Left ventricle myocardium inferior (tissue), 1 donor: Measurements from ENCODE around the gene INPP5J. TPM values are rescaled to one million over a fixed set of nuclear protein-coding genes. Genes with fewer than 3 reads are reported as not detected.

Experiments used
- DNase-seq: peaks from one replicate; pipeline ENCODE4 v3.0.0-alpha.2; 2020
- H3K27ac ChIP-seq: fragments of 200-600 bp; replicated peaks from 2 replicates; pipeline ENCODE4 v1.8.0; 2021
- H3K27me3 ChIP-seq: fragments of 200-600 bp; 2 replicates; pipeline ENCODE4 v1.8.0; 2021; ENCODE audit warnings: low read depth
- H3K36me3 ChIP-seq: fragments of 200-600 bp; 2 replicates; pipeline ENCODE4 v1.8.0; 2021
- H3K4me1 ChIP-seq: fragments of 200-600 bp; 2 replicates; pipeline ENCODE4 v1.8.0; 2021
- H3K4me3 ChIP-seq: fragments of 200-600 bp; 2 replicates; pipeline ENCODE4 v1.8.0; 2021; ENCODE audit warnings: mild to moderate bottlenecking, moderate library complexity
- H3K9me3 ChIP-seq: fragments of 200-600 bp; replicated peaks from 2 replicates; pipeline ENCODE4 v1.8.0; 2021
- intact Hi-C: fragments of 100-400 bp; cut with micrococcal nuclease; formaldehyde crosslinking; loops from one replicate; pipeline ENCODE4 v1.11.0; 2022
- total RNA-seq: library from RNA; stranded (reverse); fragmentation: NEBNext Ultra II Directional; extraction: Animal tissue kit (Norgen Biotek cat#: 25700); gene quantifications from one replicate; pipeline ENCODE4 v1.2.1, GENCODE V29; 2021
- TF ChIP-seq, protein P1 (sequence below): fragments of 200-600 bp; IDR thresholded peaks from 2 replicates; pipeline ENCODE4 v1.8.0; 2021; ENCODE audit warnings: antibody characterized with exemption, mild to moderate bottlenecking, borderline replicate concordance
- donor health status: DM: no; HTN: yes; CAD: no; lungs with severe emphysema.

The INPP5J gene
- total RNA-seq, 1 donor from 2014 or later, result 20.7 TPM

DNA sequence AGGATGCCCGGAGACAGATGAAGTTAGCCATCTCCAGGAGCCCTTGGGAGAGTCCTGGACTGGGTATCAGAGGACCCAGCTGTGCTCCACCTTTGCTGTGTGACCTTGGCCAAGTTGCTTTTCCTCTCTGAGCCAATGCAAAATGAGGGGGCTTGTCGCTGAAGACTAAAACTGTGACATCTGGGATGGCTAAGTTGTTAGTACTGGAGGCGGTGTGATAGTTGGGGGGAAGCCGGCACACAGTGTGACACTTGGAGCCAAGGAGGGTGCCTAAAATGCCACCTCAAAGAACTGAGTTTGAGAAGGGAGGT, 481 bp downstream of the INPP5J start:
- TF ChIP-seq, protein P1, sequence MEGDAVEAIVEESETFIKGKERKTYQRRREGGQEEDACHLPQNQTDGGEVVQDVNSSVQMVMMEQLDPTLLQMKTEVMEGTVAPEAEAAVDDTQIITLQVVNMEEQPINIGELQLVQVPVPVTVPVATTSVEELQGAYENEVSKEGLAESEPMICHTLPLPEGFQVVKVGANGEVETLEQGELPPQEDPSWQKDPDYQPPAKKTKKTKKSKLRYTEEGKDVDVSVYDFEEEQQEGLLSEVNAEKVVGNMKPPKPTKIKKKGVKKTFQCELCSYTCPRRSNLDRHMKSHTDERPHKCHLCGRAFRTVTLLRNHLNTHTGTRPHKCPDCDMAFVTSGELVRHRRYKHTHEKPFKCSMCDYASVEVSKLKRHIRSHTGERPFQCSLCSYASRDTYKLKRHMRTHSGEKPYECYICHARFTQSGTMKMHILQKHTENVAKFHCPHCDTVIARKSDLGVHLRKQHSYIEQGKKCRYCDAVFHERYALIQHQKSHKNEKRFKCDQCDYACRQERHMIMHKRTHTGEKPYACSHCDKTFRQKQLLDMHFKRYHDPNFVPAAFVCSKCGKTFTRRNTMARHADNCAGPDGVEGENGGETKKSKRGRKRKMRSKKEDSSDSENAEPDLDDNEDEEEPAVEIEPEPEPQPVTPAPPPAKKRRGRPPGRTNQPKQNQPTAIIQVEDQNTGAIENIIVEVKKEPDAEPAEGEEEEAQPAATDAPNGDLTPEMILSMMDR, result no peak
- H3K9me3 ChIP-seq, result no peaks in the 10 kb centered on the region
- peak overlapping the region; percentile 93 for H3K27ac ChIP-seq
- H3K4me3 ChIP-seq, result peak overlapping the region; percentile 72
- intact Hi-C loops, result no loop called here
- H3K27me3 ChIP-seq, result no peaks in the 10 kb centered on the region
- no peak for DNase-seq
- H3K36me3 ChIP-seq, result peaks cover 5% of the 10 kb centered on the region
- peaks cover 52% of the 10 kb centered on the region for H3K4me1 ChIP-seq

DNA sequence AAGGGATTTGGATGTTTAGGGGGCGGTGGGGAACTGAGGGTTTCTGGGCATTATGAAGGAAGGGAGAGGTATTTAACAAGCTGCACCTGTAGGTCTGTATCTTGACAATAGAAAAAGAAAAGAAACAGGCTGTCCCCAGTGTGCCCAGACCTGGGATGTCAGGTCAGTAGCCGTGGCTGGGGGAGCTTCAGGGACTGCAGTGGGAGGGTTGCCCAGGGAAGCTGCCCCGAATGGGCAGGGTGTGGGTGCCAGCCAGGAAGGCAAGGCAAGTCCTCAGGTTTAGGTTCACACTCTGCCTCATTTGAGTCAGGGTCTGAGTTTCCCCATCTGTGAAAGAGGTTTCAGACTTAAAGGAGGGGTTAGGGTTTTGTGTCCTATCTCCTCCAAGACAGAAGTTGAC, 1.5 kb downstream of the INPP5J start:
- H3K4me3 ChIP-seq, result no peak overlapping the region
- no peak for DNase-seq
- intact Hi-C loops, result no loop called here
- no peaks in the 10 kb centered on the region for H3K9me3 ChIP-seq
- H3K27me3 ChIP-seq, result no peaks in the 10 kb centered on the region
- TF ChIP-seq, protein P1, result no peak
- no peak overlapping the region for H3K27ac ChIP-seq
- peaks cover 43% of the 10 kb centered on the region for H3K4me1 ChIP-seq
- H3K36me3 ChIP-seq, result peaks cover 8% of the 10 kb centered on the region

DNA sequence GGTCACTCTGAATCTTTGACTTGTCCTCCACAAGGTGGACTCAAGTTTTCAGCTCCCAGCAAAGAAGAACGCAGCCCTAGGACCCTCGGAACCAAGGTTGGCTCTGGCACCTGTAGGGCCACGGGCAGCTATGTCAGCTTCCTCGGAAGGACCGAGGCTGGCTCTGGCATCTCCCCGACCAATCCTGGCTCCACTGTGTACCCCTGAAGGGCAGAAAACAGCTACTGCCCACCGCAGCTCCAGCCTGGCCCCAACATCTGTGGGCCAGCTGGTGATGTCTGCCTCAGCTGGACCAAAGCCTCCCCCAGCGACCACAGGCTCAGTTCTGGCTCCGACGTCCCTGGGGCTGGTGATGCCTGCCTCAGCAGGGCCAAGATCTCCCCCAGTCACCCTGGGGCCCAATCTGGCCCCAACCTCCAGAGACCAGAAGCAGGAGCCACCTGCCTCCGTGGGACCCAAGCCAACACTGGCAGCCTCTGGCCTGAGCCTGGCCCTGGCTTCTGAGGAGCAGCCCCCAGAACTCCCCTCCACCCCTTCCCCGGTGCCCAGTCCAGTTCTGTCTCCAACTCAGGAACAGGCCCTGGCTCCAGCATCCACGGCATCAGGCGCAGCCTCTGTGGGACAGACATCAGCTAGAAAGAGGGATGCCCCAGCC, 2.2 kb downstream of the INPP5J start:
- Histone ChIP-seq H3K27me3 (no peaks in the 10 kb centered on the region), H3K4me1 (peaks cover 36% of the 10 kb centered on the region), H3K36me3 (peaks cover 8% of the 10 kb centered on the region), H3K9me3 (no peaks in the 10 kb centered on the region), H3K4me3 (no peak overlapping the region), H3K27ac (no peak overlapping the region)
- DNase-seq, result no peak
- TF ChIP-seq, protein P1, result no peak
- intact Hi-C loops, result no loop called here

DNA sequence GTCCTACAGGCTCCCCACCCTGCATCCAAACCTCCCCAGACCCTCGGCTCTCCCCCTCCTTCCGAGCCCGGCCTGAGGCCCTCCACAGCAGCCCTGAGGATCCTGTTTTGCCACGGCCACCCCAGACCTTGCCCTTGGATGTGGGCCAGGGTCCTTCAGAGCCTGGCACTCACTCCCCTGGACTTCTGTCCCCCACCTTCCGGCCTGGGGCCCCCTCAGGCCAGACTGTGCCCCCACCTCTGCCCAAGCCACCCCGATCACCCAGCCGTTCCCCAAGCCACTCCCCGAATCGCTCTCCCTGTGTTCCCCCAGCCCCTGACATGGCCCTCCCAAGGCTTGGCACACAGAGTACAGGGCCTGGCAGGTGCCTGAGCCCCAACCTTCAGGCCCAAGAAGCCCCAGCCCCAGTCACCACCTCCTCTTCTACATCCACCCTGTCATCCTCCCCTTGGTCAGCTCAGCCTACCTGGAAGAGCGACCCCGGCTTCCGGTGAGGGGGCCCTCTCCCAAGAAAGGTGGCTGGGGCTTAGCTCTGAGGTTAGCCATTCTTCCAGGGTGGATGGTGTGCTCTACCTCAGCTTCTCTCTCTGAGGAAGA, 2.9 kb downstream of the INPP5J start:
- no peak overlapping the region for H3K4me3 ChIP-seq
- H3K9me3 ChIP-seq, result no peaks in the 10 kb centered on the region
- peaks cover 34% of the 10 kb centered on the region for H3K4me1 ChIP-seq
- no peak for DNase-seq
- peaks cover 8% of the 10 kb centered on the region for H3K36me3 ChIP-seq
- TF ChIP-seq, protein P1, result no peak
- intact Hi-C loops, result no loop called here
- H3K27ac ChIP-seq, result no peak overlapping the region
- H3K27me3 ChIP-seq, result no peaks in the 10 kb centered on the region

DNA sequence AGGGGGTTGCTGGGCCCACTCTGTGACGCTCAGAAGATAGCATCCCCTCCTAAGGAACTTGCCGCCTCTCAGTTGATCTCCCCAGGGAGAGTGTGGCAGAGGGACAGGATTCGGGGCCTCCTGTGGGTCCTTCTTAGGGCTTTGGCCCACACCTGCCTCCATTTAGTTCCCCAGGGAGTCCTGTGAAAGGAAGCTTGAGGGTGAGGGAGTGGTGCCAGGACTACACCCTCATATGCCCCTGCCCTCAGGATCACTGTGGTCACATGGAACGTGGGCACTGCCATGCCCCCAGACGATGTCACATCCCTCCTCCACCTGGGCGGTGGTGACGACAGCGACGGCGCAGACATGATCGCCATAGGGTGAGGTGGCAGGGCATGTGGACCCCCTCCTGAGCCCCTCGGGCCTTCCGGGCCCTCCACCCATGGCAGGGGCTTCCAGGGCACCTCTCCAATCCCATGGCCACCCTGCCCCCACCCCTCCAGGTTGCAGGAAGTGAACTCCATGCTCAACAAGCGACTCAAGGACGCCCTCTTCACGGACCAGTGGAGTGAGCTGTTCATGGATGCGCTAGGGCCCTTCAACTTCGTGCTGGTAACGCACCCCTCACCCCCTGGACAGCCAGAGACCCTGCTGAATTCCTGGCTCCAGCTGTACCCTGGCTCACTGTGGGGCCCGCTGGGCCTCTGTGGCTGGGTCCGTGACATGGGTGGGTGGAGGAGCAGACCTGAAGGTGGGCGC, 3.5 kb downstream of the INPP5J start:
- no peak overlapping the region for H3K27ac ChIP-seq
- intact Hi-C loops, result no loop called here
- no peak for DNase-seq
- TF ChIP-seq, protein P1, result no peak
- no peaks in the 10 kb centered on the region for H3K27me3 ChIP-seq
- peaks cover 40% of the 10 kb centered on the region for H3K4me1 ChIP-seq
- H3K9me3 ChIP-seq, result no peaks in the 10 kb centered on the region
- H3K36me3 ChIP-seq, result peaks cover 8% of the 10 kb centered on the region
- H3K4me3 ChIP-seq, result no peak overlapping the region
